GM12878 (cell line): ENCODE data around the gene CYSRT1. TPM values are rescaled to one million over a fixed set of nuclear protein-coding genes. Genes with fewer than 3 reads are reported as not detected.
A peak's percentile ranks its signal among the peaks of the same experiment; 100 is the strongest.

ENCODE experiments used
- ATAC-seq: fragments of 200-7000 bp; cut with Tn5 transposase; 3 replicates; pipeline ENCODE4 v1.9.1; 2020; ENCODE audit warnings: mild to moderate bottlenecking, moderate library complexity
- BruUV-seq: library from RNA; stranded (reverse); fragments of 400-500 nt; replicated peaks from 2 replicates; lab custom pipeline; 2021; lab: Mats Ljungman, UMichigan
- CTCF ChIA-PET: fragments of 300-600 bp; sonication (Branson Sonifier 250); formaldehyde crosslinking; extraction: SDS; loops from one replicate; lab custom pipeline; 2021; ENCODE audit warnings: inconsistent platforms; lab: Yijun Ruan, JAX
- POLR2A ChIA-PET: fragments of 350-600 bp; formaldehyde crosslinking; extraction: SDS; loops from one replicate; lab custom pipeline; 2021; ENCODE audit warnings: inconsistent platforms; lab: Charles Lee
- RAD21 ChIA-PET: fragments of 300-600 bp; sonication (Branson Sonifier 250); formaldehyde crosslinking; loops from one replicate; lab custom pipeline; 2023; ENCODE audit warnings: antibody characterized with exemption; ENCODE audit not compliant: unreplicated experiment; lab: Charles Lee
- SMC1A ChIA-PET: fragments of 300-600 bp; sonication (Branson Sonifier 250); formaldehyde crosslinking; loops from one replicate; lab custom pipeline; 2023; ENCODE audit not compliant: unreplicated experiment, uncharacterized antibody; lab: Charles Lee
- DNase-seq: peaks from one replicate; pipeline ENCODE4 v3.0.0-alpha.2; 2011; ENCODE audit warnings: low read depth, low spot score
- FAIRE-seq: peaks from 3 replicates; lab custom pipeline; 2011; peaks lifted over from hg19 to GRCh38; lab: Jason Lieb, UNC
- H2AFZ ChIP-seq: 2 replicates; pipeline ENCODE4 v1.6.0; 2011; ENCODE audit warnings: low read depth, low read length, control low read depth; ENCODE audit not compliant: control insufficient read depth
- H3K27ac ChIP-seq: 2 replicates; pipeline ENCODE4 v1.5.1; 2011; ENCODE audit warnings: control low read depth; ENCODE audit not compliant: control insufficient read depth, insufficient read depth
- H3K27me3 ChIP-seq, 2 experiments: replicated peaks in 1 of 2; 2 replicates each; pipeline versions ENCODE4 v1.6.0 to v1.6.1; 2011; ENCODE audit warnings: low read length in 1 of 2; ENCODE audit not compliant: control insufficient read depth in 2 of 2, insufficient read depth in 2 of 2
- H3K36me3 ChIP-seq, 2 experiments: 2 replicates each; pipeline ENCODE4 v1.5.1; 2011; ENCODE audit warnings: low read length in 1 of 2; ENCODE audit not compliant: control insufficient read depth in 2 of 2, insufficient read depth in 2 of 2
- H3K4me1 ChIP-seq: 2 replicates; pipeline ENCODE4 v1.6.1; 2011; ENCODE audit warnings: mild to moderate bottlenecking, low read length, moderate library complexity, mixed read lengths; ENCODE audit not compliant: control insufficient read depth, insufficient read depth
- H3K4me2 ChIP-seq: 2 replicates; pipeline ENCODE4 v1.6.0; 2011; ENCODE audit warnings: control low read depth; ENCODE audit not compliant: control insufficient read depth, insufficient read depth
- H3K4me3 ChIP-seq: fragments of 200-600 bp; sonication (generic); 2 replicates; pipeline ENCODE4 v1.5.1; 2016
- H3K79me2 ChIP-seq: 2 replicates; pipeline ENCODE4 v1.6.0; 2011; ENCODE audit warnings: low read length; ENCODE audit not compliant: control insufficient read depth, insufficient read depth
- H3K9ac ChIP-seq: 2 replicates; pipeline ENCODE4 v1.8.0; 2011; ENCODE audit warnings: low read length, control low read depth, mixed read lengths; ENCODE audit not compliant: control insufficient read depth, insufficient read depth
- H3K9me3 ChIP-seq: replicated peaks from 3 replicates; pipeline ENCODE4 v1.5.1; 2011; ENCODE audit warnings: mild to moderate bottlenecking, low read length; ENCODE audit not compliant: control insufficient read depth, insufficient read depth
- H4K20me1 ChIP-seq: 2 replicates; pipeline ENCODE4 v1.6.0; 2011; ENCODE audit not compliant: control insufficient read depth, insufficient read depth
- BACH1 ChIP-seq: fragments of 450-650 bp; IDR thresholded peaks from 2 replicates; pipeline ENCODE4 v1.6.1; 2017; ENCODE audit warnings: mild to moderate bottlenecking, borderline replicate concordance
- BCL11A ChIP-seq: IDR thresholded peaks from 2 replicates; pipeline ENCODE4 v1.6.1; 2011; ENCODE audit warnings: low read depth, low read length
- IKZF1 ChIP-seq: fragments of 450-650 bp; conservative IDR thresholded peaks from 2 replicates; pipeline ENCODE4 v1.6.1; 2017; ENCODE audit warnings: antibody characterized with exemption, mild to moderate bottlenecking
- JUND ChIP-seq: IDR thresholded peaks from 2 replicates; pipeline ENCODE4 v1.6.1; 2012; ENCODE audit warnings: low read depth, mild to moderate bottlenecking, low read length, improper control_type of control experiment, moderate library complexity
- MEF2B ChIP-seq: fragments of 450-650 bp; IDR thresholded peaks from 2 replicates; pipeline ENCODE4 v1.6.1; 2018; ENCODE audit warnings: mild to moderate bottlenecking, moderate library complexity; ENCODE audit not compliant: partially characterized antibody, poor library complexity, severe bottlenecking
- NFYB ChIP-seq: IDR thresholded peaks from 2 replicates; pipeline ENCODE4 v1.6.1; 2011; ENCODE audit warnings: low read depth, mild to moderate bottlenecking, low read length, improper control_type of control experiment, moderate library complexity; ENCODE audit not compliant: insufficient read depth
- NR2F1 ChIP-seq: fragments of 450-650 bp; conservative IDR thresholded peaks from 2 replicates; pipeline ENCODE4 v1.6.1; 2017; ENCODE audit warnings: mild to moderate bottlenecking
- RAD51 ChIP-seq: fragments of 450-650 bp; IDR thresholded peaks from 2 replicates; pipeline ENCODE4 v1.6.1; 2016; ENCODE audit warnings: moderate library complexity, mild to moderate bottlenecking, inconsistent platforms
- RB1 ChIP-seq: fragments of 450-650 bp; formaldehyde crosslinking; IDR thresholded peaks from 2 replicates; pipeline ENCODE4 v1.6.1; 2017; ENCODE audit warnings: mild to moderate bottlenecking, borderline replicate concordance
- SP1 ChIP-seq: IDR thresholded peaks from one replicate; pipeline ENCODE4 v1.6.1; 2011; ENCODE audit warnings: low read depth, low read length
- SPI1 ChIP-seq: IDR thresholded peaks from 2 replicates; pipeline ENCODE4 v1.6.1; 2011; ENCODE audit warnings: low read depth, mild to moderate bottlenecking, low read length, moderate library complexity, borderline replicate concordance; ENCODE audit not compliant: insufficient read depth
- ZNF687 ChIP-seq: fragments of 450-650 bp; IDR thresholded peaks from 2 replicates; pipeline ENCODE4 v1.6.1; 2017; ENCODE audit warnings: mild to moderate bottlenecking, moderate library complexity
- WGBS: methylation state at CpG from one replicate; pipeline ENCODE4 v1.1.6; 2016; ENCODE audit warnings: low lambda C conversion rate; ENCODE audit not compliant: insufficient replicate concordance, insufficient coverage; ENCODE audit errors: missing lambda C conversion rate; 5-methylcytosine and 5-hydroxymethylcytosine counted together
- in situ Hi-C: fragments of 300-500 bp; cut with MboI; formaldehyde crosslinking; loops from 9 replicates; pipeline ENCODE4 v1.14.3; 2018; ENCODE audit warnings: mixed read lengths
- intact Hi-C: fragments of 100-400 bp; cut with micrococcal nuclease; formaldehyde crosslinking; loops from one replicate; pipeline ENCODE4 v1.14.2; 2022; ENCODE audit not compliant: unreplicated experiment
- polyA plus RNA-seq, 11 experiments: library from polyadenylated mRNA; depleted of rRNA in 4 of 11; unstranded in 6 of 11; stranded (reverse) in 5 of 11; fragments of >200 nt; fragmentation: Nextera tagmentation in 4 of 11; fragmentation: Illumina TruSeq in 1 of 11; extraction: Ambion mirVana in 4 of 11; extraction: Trizol in 1 of 11; gene quantifications; 1 replicate in 1 of 11; 2 replicates in 10 of 11; pipeline versions ENCODE4 v1.2.1 to v1.2.3, GENCODE V29; 2011 to 2016; ENCODE audit warnings: inconsistent platforms in 2 of 11, missing spikeins in 2 of 11, low read depth in 1 of 11
- total RNA-seq, 4 experiments: library from RNA; depleted of rRNA in 3 of 4; stranded (reverse); fragments of >200 nt in 3 of 4; fragmentation: Illumina TruSeq in 1 of 4; extraction: Trizol in 1 of 4; gene quantifications; 2 replicates each; pipeline versions ENCODE4 v1.2.1 to v1.2.3, GENCODE V29; 2013 to 2021

Gene CYSRT1
- total and polyA plus RNA-seq, 10 of the 15 experiments (the other 5 are each of a cell fraction or from before 2014, with no cell fraction given), result 0.24 to 3.6 (median 0.97) TPM; not detected in 1

GRCh38 chr9:137267933-137268355, 43.0 kb downstream of the CYSRT1 start:
- peak; percentile 91 for ATAC-seq
- no peak overlapping the region for H3K9ac ChIP-seq
- in situ Hi-C loops, result no loop called here

More at GRCh38 chr9:137267933-137268355, 43.0 kb downstream of the CYSRT1 start:
- BruUV-seq, result no TSS peak
- 13% methylated on average over 6 of the region's 6 CpGs for WGBS
- Histone ChIP-seq H3K4me2 (peak overlapping the region; percentile 26), H3K79me2 (0 out of 2 replicates have a peak, but pooled peaks cover 2% of the 10 kb centered on the region), H2AFZ (no peak overlapping the region), H3K27me3 (no peaks in the 10 kb centered on the region), H3K4me1 (peaks cover 17% of the 10 kb centered on the region), H3K4me3 (no peak overlapping the region), H4K20me1 (no peaks in the 10 kb centered on the region), H3K36me3 (peaks cover 6 to 18% of the 10 kb centered on the region in 2 experiments; a peak in 3 of 4 replicates), H3K27ac (peak overlapping the region; percentile 47), H3K9me3 (no peaks in the 10 kb centered on the region)
- DNase-seq, result peak; percentile 60
- TF ChIP-seq BACH1 (0 out of 2 replicates have a peak, but pooled peaks have one; percentile 13), ZNF687 (peak; percentile 36), NR2F1 (0 out of 2 replicates have a peak, but pooled peaks have one; percentile 15), RAD51 (no peak), BCL11A (0 out of 2 replicates have a peak, but pooled peaks have one; percentile 24), MEF2B (peak; percentile 98), SPI1 (peak; percentile 44; the same call in 1 of the 2 replicates), JUND (no peak), SP1 (peak; percentile 34), NFYB (no peak), IKZF1 (0 out of 2 replicates have a peak, but pooled peaks have one; percentile 44), RB1 (peak; percentile 32; the same call in 1 of the 2 replicates)
- RAD21 ChIA-PET, result interaction anchor here (0.8 to 1.9 kb wide), 2 partner anchors 10 to 31 kb away, joined by 3 to 5 read pairs; partner anchors contain the start of gene TOR4A
- CTCF ChIA-PET, result interaction anchor here (0.9 to 2.6 kb wide), 2 partner anchors 9 to 31 kb away, joined by 3 to 11 read pairs; partner anchors contain the start of gene TOR4A
- SMC1A ChIA-PET, result no interaction called here
- no peak for FAIRE-seq
- POLR2A ChIA-PET, result interaction anchor here (1.2 to 2.4 kb wide), 4 partner anchors 9 to 27 kb away, joined by 3 to 13 read pairs (median 4); partner anchors contain the start of genes NELFB, TOR4A and TUBB4B
- intact Hi-C loops, result no loop called here
